ENCODE data around the gene SLC6A7. TPM values are rescaled to one million over a fixed set of nuclear protein-coding genes. Genes with fewer than 3 reads are reported as not detected.
A peak's percentile ranks its signal among the peaks of the same experiment; 100 is the strongest.

SLC6A7 gene
- total RNA-seq (ENCODE audit: unreplicated experiment), result not detected
- long read RNA-seq, partial matches to known transcripts, result 0 of 1 reads
- long read RNA-seq, other reads (novel, unspliced or antisense), result 1 of 1 reads

GRCh38 chr5:150189728-150190502 lies at the start of gene SLC6A7:
SLC6A7 (plus strand) TSS chr5:150190062; CDS start chr5:150190328, 266 bp downstream.
- Mint-ChIP-seq H3K9me3 (ENCODE audit: unreplicated experiment) (no peaks in the 10 kb centered on the region), H3K36me3 (ENCODE audit: low read depth, unreplicated experiment) (peaks cover 3% of the 10 kb centered on the region), H3K4me1 (ENCODE audit: unreplicated experiment) (peaks cover 3% of the 10 kb centered on the region), H3K4me3 (ENCODE audit: unreplicated experiment) (no peak within 1 kb of the TSS), H3K27ac (ENCODE audit: unreplicated experiment) (no peak within 1 kb of the TSS), H3K27me3 (ENCODE audit: unreplicated experiment) (peaks cover 17% of the 10 kb centered on the region)
- TF ChIP-seq CTCF (IDR thresholded peaks at IDR 0.05; ENCODE audit: unreplicated experiment), result no peak
- no peak for DNase-seq (ENCODE audit: low spot score)

GRCh38 chr5:150140830-150141229 lies 49.0 kb upstream of the SLC6A7 start:
- peak overlapping the region; percentile 86 for H3K27ac Mint-ChIP-seq (ENCODE audit: unreplicated experiment)

GRCh38 chr5:150141544-150142184 lies 48.2 kb upstream of the SLC6A7 start:
- no peaks in the 10 kb centered on the region for H3K9me3 Mint-ChIP-seq (ENCODE audit: unreplicated experiment)
- H3K27ac Mint-ChIP-seq (ENCODE audit: unreplicated experiment), result peak overlapping the region; percentile 38
- no peak overlapping the region for H3K4me3 Mint-ChIP-seq (ENCODE audit: unreplicated experiment)
- DNase-seq (ENCODE audit: low spot score), result no peak
- peaks cover 14% of the 10 kb centered on the region for H3K36me3 Mint-ChIP-seq (ENCODE audit: low read depth, unreplicated experiment)
- peaks cover 23% of the 10 kb centered on the region for H3K27me3 Mint-ChIP-seq (ENCODE audit: unreplicated experiment)
- TF ChIP-seq CTCF (IDR thresholded peaks at IDR 0.05; ENCODE audit: unreplicated experiment), result no peak
- H3K4me1 Mint-ChIP-seq (ENCODE audit: unreplicated experiment), result peaks cover 64% of the 10 kb centered on the region

More at GRCh38 chr5:150140830-150141229, 49.0 kb upstream of the SLC6A7 start:
- Mint-ChIP-seq H3K36me3 (ENCODE audit: low read depth, unreplicated experiment) (peaks cover 14% of the 10 kb centered on the region), H3K4me1 (ENCODE audit: unreplicated experiment) (peaks cover 73% of the 10 kb centered on the region), H3K4me3 (ENCODE audit: unreplicated experiment) (peak overlapping the region; percentile 47), H3K9me3 (ENCODE audit: unreplicated experiment) (no peaks in the 10 kb centered on the region), H3K27me3 (ENCODE audit: unreplicated experiment) (peaks cover 21% of the 10 kb centered on the region)
- TF ChIP-seq CTCF (IDR thresholded peaks at IDR 0.05; ENCODE audit: unreplicated experiment), result no peak
- no peak for DNase-seq (ENCODE audit: low spot score)

- no peak overlapping the region for H3K4me3 Mint-ChIP-seq (ENCODE audit: unreplicated experiment)
- DNase-seq (ENCODE audit: low spot score), result no peak
- H3K4me1 Mint-ChIP-seq (ENCODE audit: unreplicated experiment), result peaks cover 58% of the 10 kb centered on the region
- no peak overlapping the region for H3K27ac Mint-ChIP-seq (ENCODE audit: unreplicated experiment)
- peaks cover 14% of the 10 kb centered on the region for H3K36me3 Mint-ChIP-seq (ENCODE audit: low read depth, unreplicated experiment)
- H3K9me3 Mint-ChIP-seq (ENCODE audit: unreplicated experiment), result no peaks in the 10 kb centered on the region
- H3K27me3 Mint-ChIP-seq (ENCODE audit: unreplicated experiment), result peaks cover 23% of the 10 kb centered on the region
- no peak for TF ChIP-seq CTCF (IDR thresholded peaks at IDR 0.05; ENCODE audit: unreplicated experiment)
Observed at GRCh38 chr5:150142185-150142958, 47.5 kb upstream of the SLC6A7 start.

All from endothelial cell (in vitro differentiated cells).